K562 (cell line): Measurements from ENCODE around the gene MPG.

Source experiments
- CHD1 ChIP-seq: fragments of 200-600 bp; sonication (generic); IDR thresholded peaks from one replicate; pipeline ENCODE4 v1.6.1; 2012; ENCODE audit warnings: mild to moderate bottlenecking, moderate library complexity, low read length, inconsistent platforms
- HMG20A ChIP-seq: fragments of 450-650 bp; formaldehyde crosslinking; conservative IDR thresholded peaks from 2 replicates; pipeline ENCODE4 v1.4.0; 2020; ENCODE audit warnings: mild to moderate bottlenecking, mixed read lengths
- KAT2B ChIP-seq: IDR thresholded peaks from one replicate; pipeline ENCODE4 v1.6.1; 2012; ENCODE audit warnings: low read depth, mild to moderate bottlenecking, control low read depth, inconsistent platforms, low read length, moderate library complexity
- MAX ChIP-seq: sonication (generic); formaldehyde crosslinking; IDR thresholded peaks from 2 replicates; pipeline ENCODE4 v1.9.0; 2022; ENCODE audit warnings: mild to moderate bottlenecking, missing genetic modification reagents
- MEF2D ChIP-seq: conservative IDR thresholded peaks from 2 replicates; pipeline ENCODE4 v1.6.1; 2016; ENCODE audit warnings: low read depth, missing genetic modification characterization, missing compliant biosample characterization
- SAP30 ChIP-seq: fragments of 200-600 bp; sonication (generic); IDR thresholded peaks from 2 replicates; pipeline ENCODE4 v1.6.1; 2012; ENCODE audit warnings: borderline replicate concordance, low read depth, mild to moderate bottlenecking, moderate library complexity, low read length, control low read depth, inconsistent platforms; ENCODE audit not compliant: insufficient read depth, poor library complexity, severe bottlenecking
- TEAD1 ChIP-seq, 2 experiments: fragments of 450-650 bp in 1 of 2; sonication (generic) in 1 of 2; formaldehyde crosslinking; IDR thresholded peaks; 2 replicates each; pipeline versions ENCODE4 v1.4.0 to v1.8.0; 2020 to 2022; ENCODE audit warnings: mild to moderate bottlenecking in 2 of 2, missing genetic modification reagents in 1 of 2
- ZHX1 ChIP-seq: fragments of 150-350 bp; conservative IDR thresholded peaks from 2 replicates; pipeline ENCODE4 v1.6.1; 2014; ENCODE audit warnings: low read length

GRCh38 chr16:74747-75334, 3.2 kb upstream of the MPG start:
- TF ChIP-seq ZHX1: no peak
- no peak for TF ChIP-seq TEAD1 (CRISPR knock-in tag; IDR thresholded peaks at IDR 0.05)
- no peak for TF ChIP-seq KAT2B
- no peak for TF ChIP-seq MAX (CRISPR knock-in tag)
- no peak for TF ChIP-seq HMG20A (CRISPR knock-in tag)
- TF ChIP-seq CHD1: no peak
- no peak for TF ChIP-seq SAP30
- no peak for TF ChIP-seq MEF2D (tag)
